Liver (tissue), 9 donors: ENCODE measurements around the gene SRRD. TPM values are rescaled to one million over a fixed set of nuclear protein-coding genes. Genes with fewer than 3 reads are reported as not detected.
A peak's percentile ranks its signal among the peaks of the same experiment; 100 is the strongest.

Experiments used
- DNase-seq: peaks from one replicate; pipeline ENCODE4 v3.0.0-alpha.2; 2017; ENCODE audit warnings: low spot score
- H3K27ac ChIP-seq, 2 donors: one replicate each; pipeline ENCODE4 v1.7.0; 2013; ENCODE audit warnings: inconsistent platforms in 2 of 2, low read length in 2 of 2, control low read depth in 1 of 2, low read depth in 1 of 2, mild to moderate bottlenecking in 1 of 2
- H3K27me3 ChIP-seq, 4 donors: one replicate each; pipeline versions ENCODE4 v1.6.1 to v1.7.0; 2013; ENCODE audit warnings: low read length in 3 of 4, inconsistent platforms in 1 of 4, mild to moderate bottlenecking in 1 of 4, moderate library complexity in 1 of 4; ENCODE audit not compliant: control insufficient read depth in 4 of 4, insufficient read depth in 4 of 4
- H3K36me3 ChIP-seq, 4 donors: one replicate each; pipeline versions ENCODE4 v1.6.1 to v1.7.0; 2013; ENCODE audit warnings: low read length in 3 of 4, mild to moderate bottlenecking in 3 of 4, low read depth in 1 of 4, moderate library complexity in 1 of 4; ENCODE audit not compliant: control insufficient read depth in 4 of 4, insufficient read depth in 3 of 4
- H3K4me1 ChIP-seq, 4 donors: one replicate each; pipeline versions ENCODE4 v1.6.1 to v1.7.0; 2013; ENCODE audit warnings: low read length in 3 of 4, mild to moderate bottlenecking in 3 of 4, moderate library complexity in 1 of 4; ENCODE audit not compliant: control insufficient read depth in 4 of 4, insufficient read depth in 4 of 4
- H3K4me3 ChIP-seq, 3 donors: one replicate each; pipeline versions ENCODE4 v1.6.1 to v1.7.0; 2013; ENCODE audit warnings: low read length in 3 of 3, control low read depth in 1 of 3, low read depth in 1 of 3, mild to moderate bottlenecking in 1 of 3
- H3K9ac ChIP-seq, 2 donors: one replicate each; pipeline ENCODE4 v1.7.0; 2013; ENCODE audit warnings: low read length in 2 of 2, mild to moderate bottlenecking in 2 of 2, moderate library complexity in 2 of 2, control low read depth in 1 of 2, low read depth in 1 of 2
- H3K9me3 ChIP-seq, 4 donors: one replicate each; pipeline versions ENCODE4 v1.6.1 to v1.7.0; 2013; ENCODE audit warnings: low read length in 3 of 4; ENCODE audit not compliant: control insufficient read depth in 4 of 4
- ATF3 ChIP-seq: IDR thresholded peaks from 2 replicates; pipeline ENCODE4 v1.6.1; 2016; ENCODE audit warnings: antibody characterized with exemption
- CTCF ChIP-seq: fragments of 150-350 bp; IDR thresholded peaks from 2 replicates; pipeline ENCODE4 v1.5.1; 2017; ENCODE audit warnings: improper control_type of control experiment, low read depth, low read length; ENCODE audit not compliant: missing input control
- EGR1 ChIP-seq, 2 donors: IDR thresholded peaks; 2 replicates each; pipeline ENCODE4 v1.6.1; 2016 to 2018; ENCODE audit warnings: antibody characterized with exemption in 2 of 2, low read depth in 2 of 2
- FOXA1 ChIP-seq: IDR thresholded peaks from 2 replicates; pipeline ENCODE4 v1.6.1; 2016; ENCODE audit warnings: antibody characterized with exemption
- GABPA ChIP-seq, 2 donors: IDR thresholded peaks in 1 of 2; conservative IDR thresholded peaks in 1 of 2; 2 replicates each; pipeline ENCODE4 v1.6.1; 2016; ENCODE audit warnings: antibody characterized with exemption in 2 of 2, mild to moderate bottlenecking in 1 of 2, moderate library complexity in 1 of 2
- HNF4A ChIP-seq, 2 donors: conservative IDR thresholded peaks; 2 replicates each; pipeline ENCODE4 v1.6.1; 2016; ENCODE audit warnings: antibody characterized with exemption in 2 of 2, mild to moderate bottlenecking in 2 of 2
- HNF4G ChIP-seq: IDR thresholded peaks from 2 replicates; pipeline ENCODE4 v1.6.1; 2016; ENCODE audit warnings: antibody characterized with exemption
- JUND ChIP-seq, 2 donors: IDR thresholded peaks; 2 replicates each; pipeline ENCODE4 v1.6.1; 2016; ENCODE audit warnings: antibody characterized with exemption in 2 of 2
- NR2F2 ChIP-seq: IDR thresholded peaks from 2 replicates; pipeline ENCODE4 v1.6.1; 2016; ENCODE audit warnings: antibody characterized with exemption
- RAD21 ChIP-seq, 2 donors: IDR thresholded peaks; 2 replicates each; pipeline ENCODE4 v1.6.1; 2016; ENCODE audit warnings: antibody characterized with exemption in 2 of 2, mild to moderate bottlenecking in 2 of 2
- RXRA ChIP-seq, 2 donors: IDR thresholded peaks; 2 replicates each; pipeline ENCODE4 v1.6.1; 2017 to 2018; ENCODE audit warnings: antibody characterized with exemption in 2 of 2, mild to moderate bottlenecking in 1 of 2
- SP1 ChIP-seq: IDR thresholded peaks from 2 replicates; pipeline ENCODE4 v1.6.1; 2018; ENCODE audit warnings: antibody characterized with exemption, mild to moderate bottlenecking
- TAF1 ChIP-seq: conservative IDR thresholded peaks from 2 replicates; pipeline ENCODE4 v1.6.1; 2016; ENCODE audit warnings: antibody characterized with exemption, mild to moderate bottlenecking
- YY1 ChIP-seq: IDR thresholded peaks from 2 replicates; pipeline ENCODE4 v1.6.1; 2016; ENCODE audit warnings: antibody characterized with exemption, mild to moderate bottlenecking
- ZBTB33 ChIP-seq: IDR thresholded peaks from 2 replicates; pipeline ENCODE4 v1.6.1; 2016; ENCODE audit warnings: antibody characterized with exemption
- WGBS: extraction: QIAGEN DNeasy Blood & Tissue Kit; methylation state at CpG from one replicate; pipeline ENCODE4 v1.1.7; 2013; 5-methylcytosine and 5-hydroxymethylcytosine counted together
- polyA plus RNA-seq, 2 donors: library from polyadenylated mRNA; stranded (reverse) in 1 of 2; unstranded in 1 of 2; fragments of 200-250 nt in 1 of 2; fragments of >200 nt in 1 of 2; fragmentation: Nextera tagmentation in 1 of 2; extraction: Ambion mirVana in 1 of 2; gene quantifications; one replicate each; pipeline versions ENCODE4 v1.2.1 to v1.2.3, GENCODE V29; 2013 to 2015
- total RNA-seq, 2 donors: library from RNA; depleted of rRNA; stranded (reverse); fragments of >200 nt; gene quantifications; one replicate each; pipeline ENCODE4 v1.2.3, GENCODE V29; 2014
- TF ChIP-seq, protein P1 (sequence below): IDR thresholded peaks from 2 replicates; pipeline ENCODE4 v1.6.1; 2016; ENCODE audit warnings: antibody characterized with exemption
- donor health status: healthy.
- donor health status: healthy.
- donor health status: healthy.
- donor health status: healthy.
- donor health status: healthy.

SRRD gene
- total and polyA plus RNA-seq, 4 donors, result 8.7 to 18.6 (median 13.6) TPM

DNA sequence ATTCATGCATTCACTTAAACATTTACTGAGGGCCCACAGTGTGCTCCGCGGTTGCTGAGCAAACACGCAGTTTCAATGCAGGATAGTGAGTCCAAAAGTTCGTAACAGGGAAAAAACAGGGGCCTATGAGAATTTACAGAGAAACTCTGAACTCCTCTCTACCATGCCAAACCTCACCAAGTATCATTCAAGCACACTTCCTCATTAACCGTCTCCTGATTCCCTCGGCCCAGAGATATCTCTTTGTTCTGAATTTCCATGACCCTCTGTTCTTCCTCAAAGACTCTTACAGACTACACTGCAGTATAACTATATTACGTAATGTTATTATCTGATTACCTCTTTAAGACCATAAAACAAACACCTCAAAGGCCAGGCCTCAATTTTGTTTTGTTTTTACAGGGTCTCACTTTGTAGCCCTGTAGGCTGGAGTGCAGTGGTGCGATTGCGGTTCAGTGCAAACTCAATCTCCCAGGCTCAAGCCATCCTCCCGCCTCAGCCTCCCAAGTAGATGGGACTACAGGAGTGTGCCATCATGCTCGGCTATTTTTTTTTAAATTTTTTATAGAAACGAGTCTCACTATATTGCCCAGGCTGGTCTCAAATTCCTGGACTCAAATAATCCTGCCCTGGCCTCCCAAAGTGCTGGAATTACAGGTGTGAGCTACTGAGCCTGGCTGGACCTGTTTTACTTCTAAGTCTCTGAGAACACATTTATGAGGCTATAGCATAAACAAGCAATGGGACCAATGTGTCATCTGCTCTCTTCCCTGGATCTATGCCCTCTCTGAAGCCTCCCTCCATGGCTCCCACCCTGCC, 3.7 kb upstream of the SRRD start:
- no peaks in the 10 kb centered on the region for H3K9me3 ChIP-seq
- no peak for DNase-seq
- H3K36me3 ChIP-seq, result peaks cover 4 to 14% (median 13%) of the 10 kb centered on the region in 4 donors
- H3K9ac ChIP-seq, result peak overlapping the region; percentile 43 to 80
- peak overlapping the region in 1 of 3 donors; percentile 14 for H3K4me3 ChIP-seq
- WGBS, result 39% methylated on average over 12 of the region's 12 CpGs
- peak overlapping the region; percentile 48 to 63 for H3K27ac ChIP-seq
- H3K4me1 ChIP-seq, result peaks cover 3 to 59% (median 47%) of the 10 kb centered on the region in 4 donors
- H3K27me3 ChIP-seq, result no peaks in the 10 kb centered on the region
- no peak for TF ChIP-seq NR2F2
- peak; percentile 56 to 65 for TF ChIP-seq HNF4A (conservative IDR thresholded peaks at IDR 0.05)
- peak; percentile 54 for TF ChIP-seq SP1

GRCh38 chr22:26480611-26480932, 3.1 kb upstream of the SRRD start:
- no peak for DNase-seq
- Histone ChIP-seq H3K36me3 (peaks cover 4 to 14% (median 11%) of the 10 kb centered on the region in 4 donors), H3K9me3 (no peaks in the 10 kb centered on the region), H3K9ac (no peak overlapping the region), H3K4me3 (no peak overlapping the region), H3K27me3 (no peaks in the 10 kb centered on the region), H3K4me1 (peaks cover 3 to 62% (median 51%) of the 10 kb centered on the region in 4 donors), H3K27ac (no peak overlapping the region)
- WGBS, result 93% methylated on average over 2 of the region's 2 CpGs
- TF ChIP-seq RXRA (IDR thresholded peaks at IDR 0.05) (no peak), YY1 (no peak), CTCF (no peak), HNF4A (conservative IDR thresholded peaks at IDR 0.05) (no peak), SP1 (no peak), TAF1 (no peak), FOXA1 (no peak), EGR1 (IDR thresholded peaks at IDR 0.05; ENCODE audit: low read depth in 2 of 2) (no peak), RAD21 (IDR thresholded peaks at IDR 0.05) (no peak), GABPA (IDR thresholded peaks at IDR 0.05 in 1 of 2, conservative IDR thresholded peaks at IDR 0.05 in 1 of 2) (no peak), JUND (IDR thresholded peaks at IDR 0.05) (no peak), NR2F2 (no peak), HNF4G (no peak)

DNA sequence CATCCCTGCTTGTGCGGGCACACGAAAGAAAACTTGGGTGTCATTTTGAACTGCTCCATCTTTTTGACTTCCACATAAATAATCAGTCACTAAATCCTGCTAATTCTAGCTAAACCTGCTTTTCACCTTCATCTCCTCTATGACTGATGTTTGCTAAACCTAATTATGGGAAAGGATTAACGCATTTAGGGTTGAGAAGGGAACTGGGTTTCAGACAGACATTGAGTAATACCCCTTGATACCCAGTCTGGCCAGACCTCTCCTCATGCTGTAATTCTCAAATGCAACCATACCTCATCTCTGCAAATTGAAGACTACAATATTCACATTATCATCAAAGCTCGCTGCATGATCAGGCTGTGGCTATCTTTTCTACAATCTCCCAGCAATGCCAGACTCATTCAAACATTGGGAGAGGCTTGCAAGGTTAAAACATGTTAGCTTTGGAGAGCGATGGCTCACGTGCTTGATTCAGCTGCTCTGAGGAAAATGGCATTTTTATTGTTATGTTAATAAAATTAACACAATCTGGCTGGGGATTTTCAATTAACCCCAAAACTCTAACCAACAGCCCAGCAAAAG, 2.5 kb upstream of the SRRD start:
- Histone ChIP-seq H3K9me3 (no peaks in the 10 kb centered on the region), H3K9ac (no peak overlapping the region), H3K27me3 (no peaks in the 10 kb centered on the region), H3K36me3 (peaks cover 4 to 14% (median 9%) of the 10 kb centered on the region in 4 donors), H3K27ac (no peak overlapping the region), H3K4me1 (peaks cover 3 to 62% (median 52%) of the 10 kb centered on the region in 4 donors), H3K4me3 (no peak overlapping the region)
- no peak for TF ChIP-seq GABPA (IDR thresholded peaks at IDR 0.05 in 1 of 2, conservative IDR thresholded peaks at IDR 0.05 in 1 of 2)
- no peak for TF ChIP-seq ZBTB33
- TF ChIP-seq RXRA (IDR thresholded peaks at IDR 0.05), result no peak
- no peak for TF ChIP-seq HNF4G
- TF ChIP-seq, protein P1, sequence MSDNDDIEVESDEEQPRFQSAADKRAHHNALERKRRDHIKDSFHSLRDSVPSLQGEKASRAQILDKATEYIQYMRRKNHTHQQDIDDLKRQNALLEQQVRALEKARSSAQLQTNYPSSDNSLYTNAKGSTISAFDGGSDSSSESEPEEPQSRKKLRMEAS, result no peak
- TF ChIP-seq JUND (IDR thresholded peaks at IDR 0.05), result no peak
- no peak for TF ChIP-seq HNF4A (conservative IDR thresholded peaks at IDR 0.05)
- no peak for TF ChIP-seq TAF1
- no peak for TF ChIP-seq EGR1 (IDR thresholded peaks at IDR 0.05; ENCODE audit: low read depth in 2 of 2)
- no peak for TF ChIP-seq SP1
- TF ChIP-seq RAD21 (IDR thresholded peaks at IDR 0.05), result no peak
- no peak for TF ChIP-seq CTCF
- TF ChIP-seq ATF3, result no peak
- DNase-seq, result no peak
- 74% methylated on average over 6 of the region's 6 CpGs for WGBS
